Measurements from ENCODE around the gene MCL1. TPM values are rescaled to one million over a fixed set of nuclear protein-coding genes. Genes with fewer than 3 reads are reported as not detected.
"Not testable (repeated sequence)": the region's sequence is repeated elsewhere in the genome, so short reads cannot be mapped to it uniquely, and the experiment has no call there.

MCL1 gene
- total RNA-seq, 1 experiment from 2014 or later, result 264 TPM

GRCh38 chr1:150572918-150573647, 6.3 kb downstream of the MCL1 start:
- peak; percentile 45 for DNase-seq (ENCODE audit: low read depth)

GRCh38 chr1:150568594-150568966, 10.8 kb downstream of the MCL1 start:
- DNase-seq (ENCODE audit: low read depth), result no peak

GRCh38 chr1:150567717-150568593, 11.5 kb downstream of the MCL1 start:
- DNase-seq (ENCODE audit: low read depth), result peak; percentile 94

- DNase-seq (ENCODE audit: low read depth), result no peak
Measured at GRCh38 chr1:150567341-150567716, 12.1 kb downstream of the MCL1 start.

- DNase-seq (ENCODE audit: low read depth), result no peak
Measured at GRCh38 chr1:150566589-150567340, 12.6 kb downstream of the MCL1 start.

GRCh38 chr1:150565240-150565991, 14.0 kb downstream of the MCL1 start:
- not testable (repeated sequence) for DNase-seq (ENCODE audit: low read depth)

- DNase-seq (ENCODE audit: low read depth), result no peak
Measured at GRCh38 chr1:150564051-150564991, 15.1 kb downstream of the MCL1 start.

GRCh38 chr1:150563340-150564038, 15.9 kb downstream of the MCL1 start:
- peak; percentile 54 for DNase-seq (ENCODE audit: low read depth)

GRCh38 chr1:150562446-150563339, 16.7 kb downstream of the MCL1 start:
- DNase-seq (ENCODE audit: low read depth), result no peak

- DNase-seq (ENCODE audit: low read depth), result peak; percentile 88
Measured at GRCh38 chr1:150561974-150562445, 17.4 kb downstream of the MCL1 start.

GRCh38 chr1:150561254-150561973, 18.0 kb downstream of the MCL1 start:
- peak; percentile 99 for DNase-seq (ENCODE audit: low read depth)

GRCh38 chr1:150560576-150561253, 18.7 kb downstream of the MCL1 start:
- DNase-seq (ENCODE audit: low read depth), result no peak

- peak; percentile 60 for DNase-seq (ENCODE audit: low read depth)
Measured at GRCh38 chr1:150560011-150560438, 19.4 kb downstream of the MCL1 start.

GRCh38 chr1:150559656-150560010, 19.8 kb downstream of the MCL1 start:
- DNase-seq (ENCODE audit: low read depth), result no peak

- DNase-seq (ENCODE audit: low read depth), result no peak
Measured at GRCh38 chr1:150558761-150559655, 20.4 kb downstream of the MCL1 start.

- DNase-seq (ENCODE audit: low read depth), result no peak
Measured at GRCh38 chr1:150558303-150558704, 21.1 kb downstream of the MCL1 start.

All from HT1080 (cell line).